GM23338 (cell line): Measurements from ENCODE around the gene SP2.
A peak's percentile ranks its signal among the peaks of the same experiment; 100 is the strongest.

ENCODE experiments used
- CREB1 ChIP-seq: fragments of 250-450 bp; sonication (Bioruptor Pico); IDR thresholded peaks from 2 replicates; pipeline ENCODE4 v1.5.0; 2020; ENCODE audit warnings: low read depth, mild to moderate bottlenecking, moderate library complexity
- CTCF ChIP-seq, 2 experiments: fragments of 200-600 bp in 1 of 2; sonication (generic) in 1 of 2; conservative IDR thresholded peaks; 2 replicates each; pipeline versions ENCODE4 v1.5.1 to v1.6.1; 2016 to 2017; ENCODE audit warnings: antibody characterized with exemption in 2 of 2, low read depth in 2 of 2, mild to moderate bottlenecking in 2 of 2, moderate library complexity in 1 of 2
- EZH2 ChIP-seq: fragments of 200-600 bp; sonication (generic); IDR thresholded peaks from one replicate; pipeline ENCODE4 v1.8.0; 2017; ENCODE audit warnings: antibody characterized with exemption, mild to moderate bottlenecking, low read depth; ENCODE audit not compliant: unreplicated experiment
- EZH2phosphoT487 ChIP-seq: fragments of 200-600 bp; sonication (generic); IDR thresholded peaks from one replicate; pipeline ENCODE4 v1.8.1; 2018; ENCODE audit warnings: antibody characterized with exemption; ENCODE audit not compliant: unreplicated experiment
- JUNB ChIP-seq: IDR thresholded peaks from one replicate; pipeline ENCODE4 v1.6.1; 2016; ENCODE audit warnings: antibody characterized with exemption; ENCODE audit not compliant: unreplicated experiment
- POLR2AphosphoS5 ChIP-seq: IDR thresholded peaks from 2 replicates; pipeline ENCODE4 v1.6.1; 2016; ENCODE audit warnings: antibody characterized with exemption, low read depth
- REST ChIP-seq: IDR thresholded peaks from one replicate; pipeline ENCODE4 v1.6.1; 2018; ENCODE audit warnings: antibody characterized with exemption; ENCODE audit not compliant: unreplicated experiment
- ZNF462 ChIP-seq: fragments of 250-450 bp; sonication (Bioruptor Pico); IDR thresholded peaks from 2 replicates; pipeline ENCODE4 v1.5.0; 2020; ENCODE audit warnings: mild to moderate bottlenecking, moderate library complexity

GRCh38 chr17:47941246-47942095 lies 45.4 kb downstream of the SP2 start, which contains the start of gene PNPO:
- TF ChIP-seq CTCF (conservative IDR thresholded peaks at IDR 0.05; ENCODE audit: low read depth in 2 of 2) (no peak), JUNB (no peak), POLR2AphosphoS5 (peak; percentile 62), EZH2 (no peak), CREB1 (CRISPR knock-in tag) (0 out of 2 replicates have a peak, but pooled peaks have one; percentile 6), REST (no peak), EZH2phosphoT487 (no peak), ZNF462 (no peak)
